ENCODE data around the gene IGF2BP2. TPM values are rescaled to one million over a fixed set of nuclear protein-coding genes. Genes with fewer than 3 reads are reported as not detected.
A peak's percentile ranks its signal among the peaks of the same experiment; 100 is the strongest.

Gene IGF2BP2
- total and polyA plus RNA-seq, 2 donors from 2014 or later, result 7.7 to 26.9 TPM

DNA sequence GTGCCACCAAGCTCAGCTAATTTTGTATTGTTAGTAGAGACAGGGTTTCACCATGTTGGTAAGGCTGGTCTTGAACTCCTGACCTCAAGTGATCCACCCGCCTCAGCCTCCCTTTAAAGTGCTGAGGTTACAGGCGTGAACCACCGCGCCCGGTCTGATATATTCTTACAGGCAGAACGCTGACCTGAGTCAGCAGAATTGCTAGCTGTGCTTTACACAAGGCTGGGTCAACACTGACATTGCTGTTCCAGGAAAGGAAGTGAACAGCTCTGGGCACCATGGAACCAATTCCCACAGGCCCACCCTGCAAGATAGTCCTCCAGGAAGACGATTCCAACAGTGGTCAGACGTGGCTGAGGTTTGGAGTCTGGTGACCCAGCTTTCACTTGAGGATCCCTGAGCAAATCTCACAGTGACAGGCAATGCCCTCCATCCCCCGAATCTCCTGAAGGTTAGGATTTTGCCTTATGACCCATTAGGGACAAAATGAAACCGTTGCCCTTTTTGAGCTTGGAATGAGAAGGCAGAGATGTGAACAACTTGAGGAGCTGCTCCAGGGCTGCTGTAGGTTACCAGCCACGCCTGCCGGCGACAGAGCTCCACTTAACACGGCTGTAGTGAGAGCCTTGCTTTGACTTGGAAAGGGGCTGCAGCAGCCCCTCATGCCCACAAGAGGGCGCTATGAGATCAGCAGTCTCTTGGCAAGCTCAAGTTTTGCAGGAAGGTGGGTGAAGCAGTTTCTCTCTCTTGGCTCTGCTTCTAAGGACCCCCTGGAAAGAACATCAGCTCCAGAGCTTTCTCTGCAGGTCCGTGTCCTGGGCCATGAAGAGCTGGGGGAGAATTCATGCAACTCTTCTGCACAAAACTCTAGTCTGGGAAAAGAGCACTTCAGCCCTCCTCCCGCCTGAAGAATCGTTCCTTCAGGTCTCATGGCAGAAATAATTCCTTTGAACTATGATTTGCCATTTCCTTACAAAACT lies 164.6 kb downstream of the IGF2BP2 start:
- TF ChIP-seq, protein P1, sequence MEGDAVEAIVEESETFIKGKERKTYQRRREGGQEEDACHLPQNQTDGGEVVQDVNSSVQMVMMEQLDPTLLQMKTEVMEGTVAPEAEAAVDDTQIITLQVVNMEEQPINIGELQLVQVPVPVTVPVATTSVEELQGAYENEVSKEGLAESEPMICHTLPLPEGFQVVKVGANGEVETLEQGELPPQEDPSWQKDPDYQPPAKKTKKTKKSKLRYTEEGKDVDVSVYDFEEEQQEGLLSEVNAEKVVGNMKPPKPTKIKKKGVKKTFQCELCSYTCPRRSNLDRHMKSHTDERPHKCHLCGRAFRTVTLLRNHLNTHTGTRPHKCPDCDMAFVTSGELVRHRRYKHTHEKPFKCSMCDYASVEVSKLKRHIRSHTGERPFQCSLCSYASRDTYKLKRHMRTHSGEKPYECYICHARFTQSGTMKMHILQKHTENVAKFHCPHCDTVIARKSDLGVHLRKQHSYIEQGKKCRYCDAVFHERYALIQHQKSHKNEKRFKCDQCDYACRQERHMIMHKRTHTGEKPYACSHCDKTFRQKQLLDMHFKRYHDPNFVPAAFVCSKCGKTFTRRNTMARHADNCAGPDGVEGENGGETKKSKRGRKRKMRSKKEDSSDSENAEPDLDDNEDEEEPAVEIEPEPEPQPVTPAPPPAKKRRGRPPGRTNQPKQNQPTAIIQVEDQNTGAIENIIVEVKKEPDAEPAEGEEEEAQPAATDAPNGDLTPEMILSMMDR (IDR thresholded peaks at IDR 0.05; ENCODE audit: borderline replicate concordance, extremely low read depth, insufficient read depth), result peak; percentile 94
- Histone ChIP-seq H3K27me3 (ENCODE audit: control insufficient read depth, insufficient read depth, low read length) (no peaks in the 10 kb centered on the region), H3K36me3 (ENCODE audit: control insufficient read depth in 2 of 3, insufficient read depth in 3 of 3, low read length in 3 of 3) (peaks cover 0 to 10% (median 6%) of the 10 kb centered on the region in 3 donors), H3K4me1 (ENCODE audit: control insufficient read depth in 2 of 3, insufficient read depth in 2 of 3, low read depth in 1 of 3, low read length in 3 of 3) (peaks cover 0 to 2% (median 0%) of the 10 kb centered on the region in 3 donors), H3K27ac (ENCODE audit: low read depth in 2 of 2, low read length in 2 of 2) (no peak overlapping the region), H3K9me3 (ENCODE audit: control insufficient read depth in 2 of 3, insufficient read depth in 1 of 3, low read length in 3 of 3) (no peaks in the 10 kb centered on the region), H3K9ac (ENCODE audit: low read length in 3 of 3) (no peak overlapping the region), H3K4me3 (ENCODE audit: low read length in 3 of 3) (no peak overlapping the region)
- DNase-seq, result peak; percentile 81 to 89 (median 86)
- FAIRE-seq, result no peak
- intact Hi-C loops (cut with DNase I), result no loop called here

DNA sequence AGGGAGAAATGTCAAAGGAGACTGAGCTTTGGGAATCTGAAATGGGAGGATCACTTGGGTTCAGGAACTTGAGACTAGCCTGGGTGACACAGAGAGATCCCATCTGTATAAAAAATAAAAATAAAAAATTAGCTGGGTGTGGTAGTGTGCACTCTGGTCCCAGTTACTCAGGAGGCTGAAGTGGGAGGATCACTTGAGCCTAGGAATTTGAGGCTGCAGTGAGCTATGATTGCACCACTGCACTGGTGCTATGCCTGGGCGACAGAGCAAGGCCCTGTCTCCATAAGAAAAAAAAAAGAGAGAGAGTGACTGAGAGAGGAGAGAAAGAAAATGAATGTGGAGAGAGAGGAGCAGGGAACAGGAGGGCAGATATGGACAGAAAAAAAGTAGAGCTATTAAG lies 165.9 kb downstream of the IGF2BP2 start:
- intact Hi-C loops (cut with DNase I), result no loop called here
- DNase-seq (no peak), FAIRE-seq (no peak)
- H3K4me1 ChIP-seq (ENCODE audit: control insufficient read depth in 2 of 3, insufficient read depth in 2 of 3, low read depth in 1 of 3, low read length in 3 of 3), result peaks cover 0 to 2% (median 0%) of the 10 kb centered on the region in 3 donors
- no peak overlapping the region for H3K4me3 ChIP-seq (ENCODE audit: low read length in 3 of 3)
- TF ChIP-seq, protein P1 (IDR thresholded peaks at IDR 0.05; ENCODE audit: borderline replicate concordance, extremely low read depth, insufficient read depth), result no peak
- H3K27me3 ChIP-seq (ENCODE audit: control insufficient read depth, insufficient read depth, low read length), result no peaks in the 10 kb centered on the region
- H3K27ac ChIP-seq (ENCODE audit: low read depth in 2 of 2, low read length in 2 of 2), result peak overlapping the region in 1 of 2 donors; percentile 7
- no peak overlapping the region for H3K9ac ChIP-seq (ENCODE audit: low read length in 3 of 3)
- peaks cover 2 to 12% (median 6%) of the 10 kb centered on the region in 3 donors for H3K36me3 ChIP-seq (ENCODE audit: control insufficient read depth in 2 of 3, insufficient read depth in 3 of 3, low read length in 3 of 3)
- no peaks in the 10 kb centered on the region for H3K9me3 ChIP-seq (ENCODE audit: control insufficient read depth in 2 of 3, insufficient read depth in 1 of 3, low read length in 3 of 3)

DNA sequence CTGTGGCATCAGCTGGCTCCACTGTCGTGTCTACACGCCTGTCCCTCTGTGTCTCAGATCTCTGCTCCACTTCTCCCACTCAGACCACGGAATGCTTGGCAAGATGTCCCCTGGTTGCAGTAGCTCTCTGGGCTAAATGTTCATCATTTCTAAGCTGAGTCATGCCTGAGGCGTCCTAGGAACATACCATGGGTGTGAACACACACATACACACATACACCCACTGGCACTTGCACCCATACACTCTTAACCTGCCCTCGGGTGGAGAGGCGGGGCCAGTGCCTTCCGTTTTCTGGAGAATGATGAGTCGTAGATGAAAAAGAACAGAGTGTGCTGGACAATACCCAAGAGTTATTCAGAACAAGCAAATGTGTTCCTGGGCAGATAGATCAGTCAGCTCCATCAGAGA lies 166.3 kb downstream of the IGF2BP2 start:
- no peaks in the 10 kb centered on the region for H3K9me3 ChIP-seq (ENCODE audit: control insufficient read depth in 2 of 3, insufficient read depth in 1 of 3, low read length in 3 of 3)
- H3K27me3 ChIP-seq (ENCODE audit: control insufficient read depth, insufficient read depth, low read length), result no peaks in the 10 kb centered on the region
- FAIRE-seq (no peak), DNase-seq (peak in 1 of 5 donors; percentile 86)
- TF ChIP-seq, protein P1 (IDR thresholded peaks at IDR 0.05; ENCODE audit: borderline replicate concordance, extremely low read depth, insufficient read depth), result no peak
- peaks cover 2 to 14% (median 6%) of the 10 kb centered on the region in 3 donors for H3K36me3 ChIP-seq (ENCODE audit: control insufficient read depth in 2 of 3, insufficient read depth in 3 of 3, low read length in 3 of 3)
- intact Hi-C loops (cut with DNase I), result no loop called here
- peak overlapping the region in 1 of 2 donors; percentile 7 for H3K27ac ChIP-seq (ENCODE audit: low read depth in 2 of 2, low read length in 2 of 2)
- H3K9ac ChIP-seq (ENCODE audit: low read length in 3 of 3), result no peak overlapping the region
- peaks cover 0 to 2% (median 0%) of the 10 kb centered on the region in 3 donors for H3K4me1 ChIP-seq (ENCODE audit: control insufficient read depth in 2 of 3, insufficient read depth in 2 of 3, low read depth in 1 of 3, low read length in 3 of 3)
- H3K4me3 ChIP-seq (ENCODE audit: low read length in 3 of 3), result no peak overlapping the region

Measured in kidney (tissue), 14 donors.